Activated CD8-positive, alpha-beta memory T cell treated with anti-CD3 and anti-CD28 coated beads, Interleukin-2, amount 10 ng/mL, durations not matched to agents 7 days and 5 days (primary cell): ENCODE measurements around the gene VIPR2. TPM values are rescaled to one million over a fixed set of nuclear protein-coding genes. Genes with fewer than 3 reads are reported as not detected.

Experiments used
- ATAC-seq: fragments of 150-1000 bp; cut with Tn5 transposase; one replicate; pipeline ENCODE4 v1.10.0; 2021; ENCODE audit warnings: moderate library complexity
- CTCF ChIA-PET: fragments of 350-600 bp; sonication (Branson Sonifier 250); formaldehyde crosslinking; loops from one replicate; lab custom pipeline; 2021; ENCODE audit warnings: antibody characterized with exemption; lab: Charles Lee
- DNase-seq: peaks from one replicate; pipeline ENCODE4 v3.0.0-alpha.2; 2020
- H3K27ac Mint-ChIP-seq: one replicate; pipeline ENCODE4 v1.8.0; 2021; ENCODE audit warnings: mild to moderate bottlenecking, mixed read lengths
- H3K27me3 Mint-ChIP-seq: one replicate; pipeline ENCODE4 v1.8.0; 2021; ENCODE audit warnings: mixed read lengths
- H3K36me3 Mint-ChIP-seq: one replicate; pipeline ENCODE4 v1.8.0; 2021; ENCODE audit warnings: mild to moderate bottlenecking, mixed read lengths
- H3K4me1 Mint-ChIP-seq: one replicate; pipeline ENCODE4 v1.8.0; 2021; ENCODE audit warnings: mixed read lengths
- H3K4me3 Mint-ChIP-seq: one replicate; pipeline ENCODE4 v1.8.0; 2021; ENCODE audit warnings: mild to moderate bottlenecking, moderate library complexity, mixed read lengths
- H3K9me3 Mint-ChIP-seq: one replicate; pipeline ENCODE4 v1.8.0; 2022; ENCODE audit warnings: low read depth, mixed read lengths
- total RNA-seq, 2 experiments: library from RNA; stranded (reverse); gene quantifications; one replicate each; pipeline ENCODE4 v1.2.3, GENCODE V29; 2021

Gene VIPR2
- total RNA-seq, 2 experiments from 2014 or later: 0.05 TPM; not detected in 1

GRCh38 chr7:159068488-159068811 lies 76.2 kb downstream of the VIPR2 start:
- H3K4me1 Mint-ChIP-seq: peaks cover 25% of the 10 kb centered on the region
- no peak for DNase-seq
- H3K36me3 Mint-ChIP-seq: no peaks in the 10 kb centered on the region
- CTCF ChIA-PET: no interaction called here
- H3K27ac Mint-ChIP-seq: peak overlapping the region; percentile 33
- no peak overlapping the region for H3K4me3 Mint-ChIP-seq
- no peaks in the 10 kb centered on the region for H3K27me3 Mint-ChIP-seq
- H3K9me3 Mint-ChIP-seq: no peaks in the 10 kb centered on the region
- ATAC-seq: peak; percentile 58

- no peaks in the 10 kb centered on the region for H3K36me3 Mint-ChIP-seq
- ATAC-seq: no peak
- CTCF ChIA-PET: no interaction called here
- H3K4me3 Mint-ChIP-seq: no peak overlapping the region
- H3K27me3 Mint-ChIP-seq: no peaks in the 10 kb centered on the region
- H3K4me1 Mint-ChIP-seq: peaks cover 25% of the 10 kb centered on the region
- H3K27ac Mint-ChIP-seq: peak overlapping the region; percentile 33
- no peaks in the 10 kb centered on the region for H3K9me3 Mint-ChIP-seq
- no peak for DNase-seq
Observed at GRCh38 chr7:159067576-159068487, 76.8 kb downstream of the VIPR2 start.

GRCh38 chr7:159066816-159067575 lies 77.7 kb downstream of the VIPR2 start:
- CTCF ChIA-PET: no interaction called here
- no peak for ATAC-seq
- no peak for DNase-seq

GRCh38 chr7:159065852-159066480 lies 78.7 kb downstream of the VIPR2 start:
- H3K36me3 Mint-ChIP-seq: no peaks in the 10 kb centered on the region
- no peaks in the 10 kb centered on the region for H3K27me3 Mint-ChIP-seq
- H3K9me3 Mint-ChIP-seq: no peaks in the 10 kb centered on the region
- H3K4me1 Mint-ChIP-seq: peaks cover 21% of the 10 kb centered on the region
- no peak for DNase-seq
- ATAC-seq: no peak
- CTCF ChIA-PET: no interaction called here
- no peak overlapping the region for H3K4me3 Mint-ChIP-seq
- no peak overlapping the region for H3K27ac Mint-ChIP-seq

More at GRCh38 chr7:159066816-159067575, 77.7 kb downstream of the VIPR2 start:
- Mint-ChIP-seq H3K4me3 (no peak overlapping the region), H3K27me3 (no peaks in the 10 kb centered on the region), H3K36me3 (no peaks in the 10 kb centered on the region), H3K9me3 (no peaks in the 10 kb centered on the region), H3K27ac (no peak overlapping the region), H3K4me1 (peaks cover 25% of the 10 kb centered on the region)

GRCh38 chr7:159064816-159065510 lies 79.7 kb downstream of the VIPR2 start:
- no peak for ATAC-seq
- H3K4me3 Mint-ChIP-seq: no peak overlapping the region
- peaks cover 12% of the 10 kb centered on the region for H3K4me1 Mint-ChIP-seq
- H3K9me3 Mint-ChIP-seq: no peaks in the 10 kb centered on the region
- no peaks in the 10 kb centered on the region for H3K27me3 Mint-ChIP-seq
- CTCF ChIA-PET: no interaction called here
- H3K27ac Mint-ChIP-seq: no peak overlapping the region
- no peaks in the 10 kb centered on the region for H3K36me3 Mint-ChIP-seq
- no peak for DNase-seq

- Mint-ChIP-seq H3K4me3 (no peak overlapping the region), H3K4me1 (peaks cover 10% of the 10 kb centered on the region), H3K36me3 (no peaks in the 10 kb centered on the region), H3K27ac (no peak overlapping the region), H3K9me3 (no peaks in the 10 kb centered on the region), H3K27me3 (no peaks in the 10 kb centered on the region)
- CTCF ChIA-PET: no interaction called here
- DNase-seq (no peak), ATAC-seq (no peak)
Observed at GRCh38 chr7:159064121-159064815, 80.4 kb downstream of the VIPR2 start.

GRCh38 chr7:159063046-159063840 lies 81.4 kb downstream of the VIPR2 start:
- CTCF ChIA-PET: no interaction called here
- DNase-seq (peak; percentile 25), ATAC-seq (no peak)
- H3K27me3 Mint-ChIP-seq: no peaks in the 10 kb centered on the region
- H3K9me3 Mint-ChIP-seq: no peaks in the 10 kb centered on the region
- peaks cover 6% of the 10 kb centered on the region for H3K4me1 Mint-ChIP-seq
- no peak overlapping the region for H3K27ac Mint-ChIP-seq
- no peak overlapping the region for H3K4me3 Mint-ChIP-seq
- H3K36me3 Mint-ChIP-seq: no peaks in the 10 kb centered on the region

- Mint-ChIP-seq H3K27ac (no peak overlapping the region), H3K4me3 (no peak overlapping the region), H3K9me3 (no peaks in the 10 kb centered on the region), H3K4me1 (no peaks in the 10 kb centered on the region), H3K27me3 (no peaks in the 10 kb centered on the region), H3K36me3 (no peaks in the 10 kb centered on the region)
- DNase-seq (no peak), ATAC-seq (no peak)
- CTCF ChIA-PET: no interaction called here
Observed at GRCh38 chr7:159062569-159062968, 82.1 kb downstream of the VIPR2 start.

GRCh38 chr7:159061674-159062212 lies 82.9 kb downstream of the VIPR2 start:
- Mint-ChIP-seq H3K4me1 (no peaks in the 10 kb centered on the region), H3K36me3 (no peaks in the 10 kb centered on the region), H3K27me3 (no peaks in the 10 kb centered on the region), H3K27ac (no peak overlapping the region), H3K9me3 (no peaks in the 10 kb centered on the region), H3K4me3 (no peak overlapping the region)
- CTCF ChIA-PET: no interaction called here
- DNase-seq: no peak
- no peak for ATAC-seq

GRCh38 chr7:159061209-159061608 lies 83.5 kb downstream of the VIPR2 start:
- no peaks in the 10 kb centered on the region for H3K4me1 Mint-ChIP-seq
- CTCF ChIA-PET: no interaction called here
- ATAC-seq: no peak
- H3K9me3 Mint-ChIP-seq: no peaks in the 10 kb centered on the region
- no peaks in the 10 kb centered on the region for H3K27me3 Mint-ChIP-seq
- H3K27ac Mint-ChIP-seq: no peak overlapping the region
- no peaks in the 10 kb centered on the region for H3K36me3 Mint-ChIP-seq
- DNase-seq: no peak
- no peak overlapping the region for H3K4me3 Mint-ChIP-seq

GRCh38 chr7:159060440-159060839 lies 84.2 kb downstream of the VIPR2 start:
- H3K27me3 Mint-ChIP-seq: no peaks in the 10 kb centered on the region
- CTCF ChIA-PET: no interaction called here
- ATAC-seq (no peak), DNase-seq (no peak)
- no peak overlapping the region for H3K4me3 Mint-ChIP-seq
- no peak overlapping the region for H3K27ac Mint-ChIP-seq
- no peaks in the 10 kb centered on the region for H3K4me1 Mint-ChIP-seq
- H3K36me3 Mint-ChIP-seq: no peaks in the 10 kb centered on the region
- no peaks in the 10 kb centered on the region for H3K9me3 Mint-ChIP-seq

- no peaks in the 10 kb centered on the region for H3K9me3 Mint-ChIP-seq
- no peaks in the 10 kb centered on the region for H3K36me3 Mint-ChIP-seq
- DNase-seq: no peak
- CTCF ChIA-PET: interaction anchor here (1.3 kb wide), 1 partner anchor 16 kb away, joined by 3 read pairs; no protein-coding TSS in a partner anchor
- no peak for ATAC-seq
- H3K27me3 Mint-ChIP-seq: no peaks in the 10 kb centered on the region
- H3K4me3 Mint-ChIP-seq: no peak overlapping the region
- H3K27ac Mint-ChIP-seq: no peak overlapping the region
- no peaks in the 10 kb centered on the region for H3K4me1 Mint-ChIP-seq
Observed at GRCh38 chr7:159059629-159060028, 85.0 kb downstream of the VIPR2 start.
